DMS53 (cell line): Measurements from ENCODE around the gene ZNF79.

Experiments used
- DNase-seq: peaks from one replicate; lab custom pipeline; 2025; lab: John Stamatoyannopoulos, UW

Gene ZNF79

GRCh38 chr9:127428348-127428747, 4.2 kb downstream of the ZNF79 start:
- no peak for DNase-seq

GRCh38 chr9:127430415-127430814, 6.2 kb downstream of the ZNF79 start:
- DNase-seq = no peak

GRCh38 chr9:127437497-127438264, 13.5 kb downstream of the ZNF79 start:
- DNase-seq = no peak

GRCh38 chr9:127438394-127438793, 14.2 kb downstream of the ZNF79 start:
- no peak for DNase-seq

- peak; percentile 55 for DNase-seq
Measured at GRCh38 chr9:127444283-127444920, 20.2 kb downstream of the ZNF79 start.

- DNase-seq = peak; percentile 58
Measured at GRCh38 chr9:127444921-127445850, 21.0 kb downstream of the ZNF79 start.

GRCh38 chr9:127445851-127446712, 21.9 kb downstream of the ZNF79 start:
- DNase-seq = peak; percentile 65

- peak; percentile 66 for DNase-seq
Measured at GRCh38 chr9:127446713-127447415, 22.7 kb downstream of the ZNF79 start.

- DNase-seq = peak; percentile 45
Measured at GRCh38 chr9:127447416-127448111, 23.4 kb downstream of the ZNF79 start.

GRCh38 chr9:127448112-127448805, 24.1 kb downstream of the ZNF79 start:
- DNase-seq = peak; percentile 30

GRCh38 chr9:127449332-127449966, 25.3 kb downstream of the ZNF79 start:
- peak; percentile 37 for DNase-seq

- peak; percentile 63 for DNase-seq
Measured at GRCh38 chr9:127450243-127450760, 26.1 kb downstream of the ZNF79 start.

GRCh38 chr9:127450830-127451607, 26.8 kb downstream of the ZNF79 start, which contains the start of the genes LRSAM1 and RPL12:
Gene LRSAM1 (plus strand): TSS chr9:127451510. CDS start chr9:127454528, 3,018 bp downstream.
Gene RPL12 (minus strand): TSS chr9:127451406. CDS start chr9:127451317, 89 bp downstream.
- DNase-seq = peak; percentile 98

- DNase-seq = no peak
Measured at GRCh38 chr9:127451608-127451857, 27.4 kb downstream of the ZNF79 start.

GRCh38 chr9:127451858-127452656, 27.9 kb downstream of the ZNF79 start:
- peak; percentile 81 for DNase-seq

- peak; percentile 49 for DNase-seq
Measured at GRCh38 chr9:127452691-127453090, 28.5 kb downstream of the ZNF79 start.

GRCh38 chr9:127455324-127455992, 31.3 kb downstream of the ZNF79 start:
- DNase-seq = peak; percentile 62
